Breast epithelium (tissue), 4 donors: ENCODE measurements around the gene SREK1. TPM values are rescaled to one million over a fixed set of nuclear protein-coding genes. Genes with fewer than 3 reads are reported as not detected.
A peak's percentile ranks its signal among the peaks of the same experiment; 100 is the strongest.
"Not testable (repeated sequence)": the region's sequence is repeated elsewhere in the genome, so short reads cannot be mapped to it uniquely, and the experiment has no call there.

ENCODE experiments used
- DNase-seq, 2 donors: peaks; one replicate each; pipeline ENCODE4 v3.0.0-alpha.2; 2019; ENCODE audit warnings: low spot score in 2 of 2
- H3K27ac ChIP-seq, 2 donors: fragments of 200-600 bp; sonication (generic) in 1 of 2; one replicate each; pipeline ENCODE4 v1.5.1; 2016 to 2019; ENCODE audit warnings: mild to moderate bottlenecking in 1 of 2
- H3K27me3 ChIP-seq, 2 donors: fragments of 200-600 bp; sonication (generic) in 1 of 2; one replicate each; pipeline versions ENCODE4 v1.5.1 to v1.6.0; 2017 to 2019; ENCODE audit warnings: control low read depth in 1 of 2, mild to moderate bottlenecking in 1 of 2
- H3K36me3 ChIP-seq: fragments of 200-600 bp; one replicate; pipeline ENCODE4 v1.5.1; 2019
- H3K4me1 ChIP-seq, 2 donors: fragments of 200-600 bp; sonication (generic); one replicate each; pipeline ENCODE4 v1.5.1; 2016 to 2019; ENCODE audit warnings: control low read depth in 1 of 2
- H3K4me3 ChIP-seq, 3 donors: fragments of 200-600 bp; sonication (generic); 1 replicate in 2 of 3; 2 replicates in 1 of 3; pipeline ENCODE4 v1.5.1; 2016 to 2019; ENCODE audit warnings: mild to moderate bottlenecking in 3 of 3, moderate library complexity in 2 of 3
- H3K9me3 ChIP-seq, 2 donors: fragments of 200-600 bp; sonication (generic) in 1 of 2; one replicate each; pipeline ENCODE4 v1.5.1; 2016 to 2019; ENCODE audit warnings: control low read depth in 1 of 2
- CTCF ChIP-seq, 3 donors: fragments of 450-650 bp; IDR thresholded peaks; one replicate each; pipeline ENCODE4 v1.5.1; 2016 to 2017; ENCODE audit warnings: antibody characterized with exemption in 3 of 3, mild to moderate bottlenecking in 3 of 3, moderate library complexity in 3 of 3
- POLR2A ChIP-seq: fragments of 450-650 bp; IDR thresholded peaks from one replicate; pipeline ENCODE4 v1.6.1; 2016; ENCODE audit warnings: antibody characterized with exemption, mild to moderate bottlenecking, moderate library complexity
- POLR2AphosphoS5 ChIP-seq, 3 donors: sonication (generic); formaldehyde crosslinking; IDR thresholded peaks; one replicate each; pipeline ENCODE4 v1.6.1; 2017; ENCODE audit warnings: antibody characterized with exemption in 3 of 3
- intact Hi-C: fragments of 100-400 bp; cut with DNase I; formaldehyde crosslinking; loops from one replicate; pipeline ENCODE4 v1.15.1; 2023; ENCODE audit warnings: low total_unique reads
- total RNA-seq, 3 donors: library from RNA; depleted of rRNA; stranded (reverse); fragments of >200 nt; gene quantifications; one replicate each; pipeline ENCODE4 v1.1.0, GENCODE V29; 2016

Gene SREK1
- total RNA-seq, 3 donors from 2014 or later = 91.2 to 170 (median 123) TPM

- DNase-seq = no peak
- no peaks in the 10 kb centered on the region for H3K9me3 ChIP-seq
- no peak for TF ChIP-seq POLR2A
- TF ChIP-seq CTCF (IDR thresholded peaks at IDR 0.05) = no peak
- TF ChIP-seq POLR2AphosphoS5 (IDR thresholded peaks at IDR 0.05) = no peak
- no peaks in the 10 kb centered on the region for H3K4me1 ChIP-seq
- H3K36me3 ChIP-seq = no peaks in the 10 kb centered on the region
- intact Hi-C loops = no loop called here
- H3K27ac ChIP-seq = peak overlapping the region; percentile 13 to 48
- no peak overlapping the region for H3K4me3 ChIP-seq
- no peaks in the 10 kb centered on the region for H3K27me3 ChIP-seq
Observed at GRCh38 chr5:66207800-66208561, 63.9 kb downstream of the SREK1 start.

GRCh38 chr5:66209350-66209749 lies 65.2 kb downstream of the SREK1 start:
- TF ChIP-seq POLR2A (no peak), CTCF (IDR thresholded peaks at IDR 0.05) (no peak), POLR2AphosphoS5 (IDR thresholded peaks at IDR 0.05) (no peak)
- no peaks in the 10 kb centered on the region for H3K4me1 ChIP-seq
- H3K27ac ChIP-seq = peak overlapping the region in 1 of 2 donors; percentile 48
- intact Hi-C loops = no loop called here
- no peaks in the 10 kb centered on the region for H3K9me3 ChIP-seq
- H3K4me3 ChIP-seq = no peak overlapping the region
- H3K36me3 ChIP-seq = no peaks in the 10 kb centered on the region
- no peaks in the 10 kb centered on the region for H3K27me3 ChIP-seq
- DNase-seq = peak in 1 of 2 donors; percentile 30

GRCh38 chr5:66209794-66210193 lies 65.7 kb downstream of the SREK1 start:
- intact Hi-C loops = no loop called here
- TF ChIP-seq POLR2AphosphoS5 (IDR thresholded peaks at IDR 0.05) = no peak
- TF ChIP-seq POLR2A = no peak
- TF ChIP-seq CTCF (IDR thresholded peaks at IDR 0.05) = no peak
- H3K36me3 ChIP-seq = no peaks in the 10 kb centered on the region
- no peak overlapping the region for H3K27ac ChIP-seq
- no peaks in the 10 kb centered on the region for H3K9me3 ChIP-seq
- no peak overlapping the region for H3K4me3 ChIP-seq
- DNase-seq = peak in 1 of 2 donors; percentile 24
- H3K4me1 ChIP-seq = no peaks in the 10 kb centered on the region
- H3K27me3 ChIP-seq = no peaks in the 10 kb centered on the region

- H3K36me3 ChIP-seq = no peaks in the 10 kb centered on the region
- intact Hi-C loops = no loop called here
- no peak overlapping the region for H3K4me3 ChIP-seq
- no peak for DNase-seq
- H3K9me3 ChIP-seq = no peaks in the 10 kb centered on the region
- no peak for TF ChIP-seq POLR2A
- no peak for TF ChIP-seq POLR2AphosphoS5 (IDR thresholded peaks at IDR 0.05)
- no peak for TF ChIP-seq CTCF (IDR thresholded peaks at IDR 0.05)
- H3K27ac ChIP-seq = no peak overlapping the region
- no peaks in the 10 kb centered on the region for H3K4me1 ChIP-seq
- H3K27me3 ChIP-seq = no peaks in the 10 kb centered on the region
Observed at GRCh38 chr5:66213533-66213932, 69.4 kb downstream of the SREK1 start.

GRCh38 chr5:66222455-66222854 lies 78.4 kb downstream of the SREK1 start:
- Histone ChIP-seq H3K27ac (no peak overlapping the region), H3K27me3 (no peaks in the 10 kb centered on the region), H3K4me1 (no peaks in the 10 kb centered on the region), H3K9me3 (no peaks in the 10 kb centered on the region), H3K36me3 (no peaks in the 10 kb centered on the region), H3K4me3 (no peak overlapping the region)
- TF ChIP-seq CTCF (IDR thresholded peaks at IDR 0.05) = no peak
- no peak for TF ChIP-seq POLR2AphosphoS5 (IDR thresholded peaks at IDR 0.05)
- TF ChIP-seq POLR2A = no peak
- intact Hi-C loops = loop anchor here (5.0 kb wide), 1 partner anchor 125 kb away; no protein-coding TSS in a partner anchor
- DNase-seq = no peak

GRCh38 chr5:66222896-66223295 lies 78.8 kb downstream of the SREK1 start:
- not testable (repeated sequence) for H3K27ac ChIP-seq, DNase-seq
- intact Hi-C loops = loop anchor here (5.0 kb wide), 1 partner anchor 124 kb away; no protein-coding TSS in a partner anchor

More at GRCh38 chr5:66222896-66223295, 78.8 kb downstream of the SREK1 start:
- H3K4me3 ChIP-seq, H3K27me3 ChIP-seq, H3K4me1 ChIP-seq, H3K9me3 ChIP-seq, H3K36me3 ChIP-seq: not testable (repeated sequence)
